HG03039 (cell line): ENCODE data around the gene PRKRIP1.
"Not testable (repeated sequence)": the region's sequence is repeated elsewhere in the genome, so short reads cannot be mapped to it uniquely, and the experiment has no call there.

Experiments
- ATAC-seq: cut with Tn5 transposase; IDR thresholded peaks from one replicate; pipeline ENCODE4 v1.9.1; 2021; ENCODE audit warnings: mild to moderate bottlenecking, moderate library complexity; ENCODE audit not compliant: unreplicated experiment

The PRKRIP1 gene

DNA sequence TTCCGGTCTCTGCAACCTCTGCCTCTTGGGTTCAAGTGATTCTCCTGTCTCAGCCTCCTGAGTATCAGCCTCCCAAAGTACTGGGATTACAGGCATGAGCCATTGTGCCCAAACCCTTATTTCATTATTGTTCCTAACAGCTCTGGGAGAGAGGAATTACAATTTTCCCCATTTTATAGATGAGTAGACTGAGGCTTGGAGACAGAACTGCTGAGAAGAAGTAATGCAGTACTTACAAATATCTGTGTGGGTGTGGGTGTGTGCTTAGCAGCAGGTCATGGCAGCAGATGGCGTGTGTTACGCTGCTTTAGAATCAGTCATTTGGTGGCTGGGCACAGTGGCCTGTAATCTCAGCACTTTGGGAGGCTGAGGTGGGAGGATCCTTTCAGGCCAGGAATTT is 7.4 kb downstream of the PRKRIP1 start:
- ATAC-seq = no peak

DNA sequence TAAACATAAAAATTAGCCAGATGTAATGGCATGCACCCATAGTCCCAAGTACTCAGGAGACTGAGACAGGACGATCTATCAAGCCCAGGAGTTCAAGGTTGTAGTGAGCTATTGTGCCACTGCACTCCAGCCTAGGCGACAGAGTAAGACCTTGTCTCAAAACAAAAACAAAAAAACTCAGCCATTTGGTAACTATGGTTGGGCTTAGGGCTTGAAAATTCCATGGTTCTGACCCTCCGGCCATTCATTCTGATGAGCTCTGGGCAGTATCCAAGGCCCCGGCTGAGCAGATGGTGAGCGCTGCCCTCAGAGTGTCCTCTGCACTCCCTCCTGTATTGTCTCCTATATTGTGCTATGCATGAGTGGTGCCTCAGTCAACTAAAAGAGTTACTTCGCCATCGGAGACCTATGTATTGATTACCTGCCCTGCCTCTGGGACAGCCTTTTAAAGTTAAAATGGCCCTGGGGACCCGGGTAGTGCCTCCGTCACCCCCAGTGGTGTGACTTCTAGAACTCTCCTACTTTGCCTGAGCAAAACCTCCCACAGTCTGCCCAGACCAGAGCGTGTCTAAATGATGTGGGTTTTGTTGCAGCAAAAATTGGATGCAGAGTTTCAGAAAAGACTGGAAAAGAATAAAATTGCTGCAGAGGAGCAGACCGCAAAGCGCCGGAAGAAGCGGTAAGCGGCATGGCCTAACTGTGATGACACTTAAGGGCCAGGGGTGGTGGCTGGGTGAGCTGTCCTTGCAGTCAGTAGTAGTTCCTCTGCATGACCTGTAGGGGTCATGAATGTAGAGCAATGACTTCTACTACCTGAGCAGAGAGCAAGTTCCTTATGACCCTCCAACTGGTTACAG is 8.1 kb downstream of the PRKRIP1 start:
- peak; percentile 70 for ATAC-seq

DNA sequence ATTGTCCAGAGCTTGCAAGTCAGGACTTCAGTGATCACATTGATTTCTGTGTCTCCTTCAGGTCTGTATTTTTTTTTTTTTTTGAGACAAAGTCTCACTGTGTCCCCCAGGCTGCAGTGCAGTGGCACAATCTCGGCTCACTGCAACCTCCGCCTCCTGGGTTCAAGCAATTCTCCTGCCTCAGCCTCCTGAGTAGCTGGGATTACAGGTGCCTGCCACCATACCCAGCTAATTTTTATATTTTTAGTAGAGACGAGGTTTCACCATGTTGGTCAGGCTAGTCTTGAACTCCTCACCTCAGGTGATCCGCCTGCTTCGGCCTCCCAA is 8.7 kb downstream of the PRKRIP1 start:
- not testable (repeated sequence) for ATAC-seq

DNA sequence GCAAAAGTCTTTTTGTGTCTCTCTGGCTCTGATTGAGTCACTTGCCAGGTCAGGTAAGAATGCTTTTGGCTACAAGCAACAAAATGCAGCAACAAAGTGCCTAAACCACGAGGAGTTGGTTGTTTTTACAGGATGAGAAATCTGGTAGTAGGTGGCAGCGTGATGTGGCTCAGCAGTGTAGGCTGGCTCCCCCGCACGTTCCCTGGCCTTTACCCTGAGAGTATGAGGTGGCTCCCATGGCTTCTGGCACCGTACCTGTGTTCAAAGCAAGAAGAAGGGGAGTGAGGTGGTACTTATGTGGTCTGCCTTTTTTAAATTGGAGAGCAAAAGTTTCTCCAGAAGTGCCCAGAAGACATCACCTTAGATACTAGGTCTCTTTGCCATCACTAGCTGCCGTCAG is 11.7 kb downstream of the PRKRIP1 start:
- ATAC-seq = no peak

DNA sequence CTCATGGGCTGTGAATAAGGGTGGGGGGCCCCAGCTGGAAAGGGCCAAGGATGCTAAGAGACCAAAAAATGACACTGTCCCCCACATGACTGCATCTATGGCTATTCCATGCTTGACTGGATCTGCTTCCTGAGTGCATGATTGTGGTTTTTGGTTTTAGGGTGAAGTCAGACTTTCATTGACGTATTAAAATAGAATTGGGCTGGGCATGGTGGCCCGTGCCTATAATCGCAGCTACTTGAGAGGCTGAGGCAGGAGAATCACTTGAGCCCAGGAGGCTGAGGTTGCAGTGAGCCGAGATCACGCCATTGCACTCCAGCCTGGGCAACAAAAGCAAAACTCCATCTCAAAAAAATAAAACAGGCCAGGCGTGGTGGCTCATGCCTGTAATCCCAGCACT is 12.4 kb downstream of the PRKRIP1 start:
- ATAC-seq = peak; percentile 41

DNA sequence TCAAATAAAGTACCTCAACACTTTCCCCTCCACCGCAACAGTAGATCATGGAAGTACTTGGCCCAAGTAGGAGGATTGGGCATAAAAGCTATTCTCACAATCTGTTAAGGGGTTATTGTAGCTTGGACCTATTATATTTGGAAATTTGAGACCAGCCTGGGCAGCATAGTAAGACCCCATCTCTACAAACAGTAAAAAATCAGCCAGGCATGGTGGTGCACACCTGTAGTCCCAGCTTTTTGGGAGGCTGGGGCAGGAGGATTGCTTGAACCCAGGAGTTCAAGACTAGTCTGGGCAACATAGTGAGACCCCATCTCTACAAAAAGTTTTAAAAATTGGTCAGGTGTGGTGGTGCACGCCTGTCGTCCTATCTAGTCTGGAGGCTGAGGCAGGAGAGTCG is 13.2 kb downstream of the PRKRIP1 start:
- ATAC-seq = no peak

DNA sequence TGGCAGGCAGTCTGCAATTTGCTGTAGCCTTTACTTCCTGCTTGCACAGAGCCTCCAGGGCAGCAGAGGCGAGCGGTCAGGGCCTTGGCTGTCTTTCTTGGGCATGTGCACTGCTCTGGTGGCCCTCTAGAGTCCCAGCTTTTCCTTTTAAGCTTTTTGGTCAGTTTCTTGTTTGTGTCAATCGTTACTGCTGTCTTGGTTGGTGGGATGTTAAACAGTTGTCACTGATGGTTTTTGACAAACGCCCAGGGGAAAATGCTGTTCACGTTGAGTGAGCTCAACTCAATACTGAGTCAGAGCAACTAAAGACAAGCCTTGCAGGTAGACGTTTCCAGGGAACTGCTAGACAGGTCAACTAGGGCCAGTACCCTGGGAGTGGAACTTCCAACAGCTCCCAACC is 14.0 kb downstream of the PRKRIP1 start:
- no peak for ATAC-seq

DNA sequence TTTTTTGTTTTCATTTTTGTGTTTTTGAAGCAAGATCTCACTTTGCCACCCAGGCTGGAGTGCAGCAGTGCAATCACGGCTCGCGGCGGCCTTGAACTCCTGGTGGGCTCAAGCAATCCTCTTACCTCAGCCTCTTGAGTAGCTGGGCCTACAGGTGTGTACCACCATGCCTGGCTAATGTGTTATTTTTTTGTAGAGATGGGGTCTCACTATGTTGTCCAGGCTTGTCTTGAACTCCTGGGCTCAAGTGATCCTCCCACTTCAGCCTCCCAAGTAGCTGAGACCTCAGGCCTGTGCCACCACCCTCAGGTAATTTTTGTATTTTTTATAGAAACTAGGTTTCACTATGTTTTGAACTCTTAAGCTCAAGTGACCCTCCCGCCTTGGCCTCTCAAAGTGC is 14.8 kb downstream of the PRKRIP1 start:
- no peak for ATAC-seq

DNA sequence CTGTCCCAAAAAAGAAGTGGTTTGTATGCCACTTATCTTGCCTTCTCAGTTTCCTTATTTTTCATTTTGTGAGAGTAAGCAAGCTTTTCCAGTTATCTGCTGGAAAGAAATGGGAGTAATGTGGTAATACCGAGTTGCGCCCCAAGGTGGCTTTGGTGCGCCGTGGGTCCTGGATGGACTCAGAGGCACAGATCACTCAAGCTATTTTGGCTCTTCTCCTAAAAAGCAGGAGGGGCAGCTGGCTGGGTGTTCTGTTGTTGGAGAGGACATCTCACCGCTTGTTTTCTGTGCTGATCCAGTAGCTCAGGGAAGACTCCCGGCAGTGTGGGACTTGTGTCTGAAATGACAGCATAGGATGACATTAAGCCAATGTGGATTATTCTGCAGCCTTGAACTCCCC is 16.4 kb downstream of the PRKRIP1 start:
- ATAC-seq = no peak

DNA sequence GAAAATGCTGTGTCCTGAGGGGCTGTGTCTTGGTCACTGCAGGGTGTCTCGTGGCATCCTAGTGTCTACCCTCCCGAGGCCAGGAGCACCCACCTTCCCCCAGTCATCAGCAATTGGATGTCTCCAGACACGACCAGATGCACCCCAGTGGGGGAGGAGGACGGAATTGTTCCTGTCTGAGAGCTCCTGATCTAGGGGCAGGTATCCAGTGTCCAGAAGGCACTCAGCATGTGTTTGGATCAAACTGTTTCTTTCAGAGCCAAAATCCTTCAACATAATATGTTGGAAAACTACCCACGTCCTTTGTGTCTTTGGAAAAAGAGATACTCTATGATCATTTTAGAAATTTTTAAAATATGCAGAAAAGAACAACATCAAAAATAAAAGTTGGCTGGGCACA is 16.9 kb downstream of the PRKRIP1 start:
- ATAC-seq = no peak

DNA sequence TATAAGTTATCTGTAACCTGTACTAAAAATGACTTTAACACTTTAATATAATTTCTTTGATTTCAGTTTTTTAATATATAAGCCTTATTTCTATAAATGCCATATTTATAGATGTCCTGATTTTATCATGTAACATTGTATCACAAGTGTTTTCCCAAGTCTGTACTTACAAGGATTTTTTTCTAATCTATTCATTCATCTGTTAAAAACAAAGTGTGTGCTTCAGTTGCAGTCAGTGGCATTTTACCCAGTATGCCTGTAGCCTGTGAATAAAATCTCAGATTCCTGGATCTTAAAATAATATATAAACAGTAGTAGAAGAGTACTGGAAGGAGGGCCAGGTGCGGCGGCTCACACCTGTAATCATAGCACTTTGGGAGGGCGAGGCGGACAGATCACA is 17.4 kb downstream of the PRKRIP1 start:
- ATAC-seq = no peak

DNA sequence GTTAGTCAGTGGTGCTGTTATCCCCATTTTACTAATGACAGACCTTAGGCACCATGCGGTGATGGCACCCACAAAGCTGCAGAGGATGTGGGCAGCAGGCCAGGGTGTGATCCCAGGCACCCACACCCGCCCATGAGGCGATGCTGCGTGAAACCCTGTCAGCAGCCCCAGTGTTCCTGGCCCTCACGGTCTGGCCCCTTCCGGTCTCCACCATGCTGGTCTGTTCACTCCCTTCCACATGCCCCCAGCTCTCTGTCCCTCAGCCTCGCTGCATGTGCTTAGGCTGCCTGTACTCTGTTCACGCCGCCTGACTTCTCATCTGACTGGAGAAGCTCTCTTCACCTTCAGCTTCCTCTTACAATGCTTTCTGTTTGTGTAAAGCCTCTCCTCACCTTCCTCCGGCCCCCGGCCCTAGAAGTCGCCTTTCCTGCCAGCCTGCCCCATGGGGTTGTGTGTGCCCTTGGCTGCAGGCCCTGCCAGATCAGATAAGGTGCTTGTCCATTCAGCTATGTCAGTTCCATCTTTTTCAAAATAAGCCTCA is 19.6 kb downstream of the PRKRIP1 start:
- ATAC-seq = no peak

DNA sequence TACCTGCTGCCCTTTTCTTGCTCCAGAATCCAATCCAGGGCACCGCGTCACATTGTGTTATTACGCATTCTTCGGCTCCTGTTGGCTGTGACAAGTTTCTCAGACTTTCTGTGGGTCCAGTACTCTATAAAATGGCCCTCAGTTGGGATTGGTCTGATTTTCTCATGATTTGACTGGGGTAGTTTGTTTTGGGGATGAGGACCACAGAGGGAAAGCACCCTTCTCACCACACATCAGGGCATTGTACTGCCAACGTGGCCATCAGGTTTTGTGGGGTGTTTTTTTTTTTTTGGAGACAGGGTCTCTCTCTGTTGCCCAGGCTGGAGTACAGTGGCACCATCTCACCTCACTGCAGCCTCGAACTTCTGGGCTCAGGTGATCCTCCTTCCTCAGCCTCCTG is 20.2 kb downstream of the PRKRIP1 start:
- no peak for ATAC-seq

DNA sequence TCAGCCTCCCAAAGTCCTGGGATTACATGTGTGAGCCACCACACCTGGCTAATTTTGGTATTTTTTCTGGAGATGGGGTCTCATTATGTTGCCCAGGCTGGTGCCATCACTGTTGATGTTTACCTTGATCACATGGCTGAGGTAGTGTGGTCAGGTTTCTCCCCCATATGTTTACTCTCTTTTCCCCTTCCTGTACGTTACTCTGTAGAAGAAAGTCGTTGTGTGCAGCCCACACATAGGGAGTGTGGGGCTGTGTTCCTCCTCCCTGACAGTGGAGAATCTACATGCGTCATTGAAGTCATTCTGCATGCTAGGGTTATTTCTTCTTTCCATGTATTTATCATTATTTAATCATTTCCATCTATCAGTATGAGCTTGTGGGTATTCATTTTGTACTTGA is 20.9 kb downstream of the PRKRIP1 start:
- no peak for ATAC-seq

DNA sequence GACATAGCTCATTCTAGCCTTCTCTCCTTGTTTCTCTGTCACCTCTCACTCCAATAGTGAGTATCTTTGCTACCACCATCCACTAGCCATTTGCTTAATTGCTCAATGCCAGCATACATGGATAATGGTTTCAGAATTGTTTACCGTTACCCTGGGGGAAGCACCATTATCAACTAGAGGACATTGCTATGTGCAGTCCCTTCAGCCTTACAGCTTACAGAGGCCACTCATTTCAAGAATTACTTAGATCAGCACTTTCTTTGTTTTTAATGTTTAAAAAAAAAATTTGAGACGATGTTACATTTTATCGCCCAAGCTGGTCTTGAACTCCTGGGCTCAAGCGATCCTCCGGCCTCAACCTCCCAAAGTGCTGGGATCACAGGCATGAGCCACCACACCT is 22.4 kb downstream of the PRKRIP1 start:
- no peak for ATAC-seq

DNA sequence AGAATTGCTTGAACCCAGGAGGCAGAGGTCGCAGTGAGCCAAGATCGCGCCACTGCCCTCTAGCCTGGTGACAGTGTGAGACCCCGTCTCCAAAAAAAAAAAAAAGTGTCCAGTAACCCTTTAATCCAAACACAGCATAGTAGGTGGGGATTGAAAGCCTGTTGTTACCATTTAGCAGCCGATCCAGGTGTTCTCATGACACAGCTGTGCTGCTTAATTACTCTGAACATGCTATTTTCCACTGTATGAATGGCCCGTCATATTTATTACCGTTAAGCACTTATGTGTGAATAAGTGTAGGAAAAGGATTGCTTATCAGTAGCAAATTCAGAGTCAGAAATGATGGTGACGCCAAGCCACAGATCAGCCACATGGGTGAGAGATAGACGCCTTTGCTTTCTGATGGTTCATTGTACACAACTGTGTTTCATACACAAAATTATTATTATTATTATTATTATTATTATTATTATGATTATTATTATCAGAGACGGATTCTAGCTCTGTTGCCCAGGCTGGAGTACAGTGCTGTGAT is 25.6 kb downstream of the PRKRIP1 start:
- no peak for ATAC-seq

DNA sequence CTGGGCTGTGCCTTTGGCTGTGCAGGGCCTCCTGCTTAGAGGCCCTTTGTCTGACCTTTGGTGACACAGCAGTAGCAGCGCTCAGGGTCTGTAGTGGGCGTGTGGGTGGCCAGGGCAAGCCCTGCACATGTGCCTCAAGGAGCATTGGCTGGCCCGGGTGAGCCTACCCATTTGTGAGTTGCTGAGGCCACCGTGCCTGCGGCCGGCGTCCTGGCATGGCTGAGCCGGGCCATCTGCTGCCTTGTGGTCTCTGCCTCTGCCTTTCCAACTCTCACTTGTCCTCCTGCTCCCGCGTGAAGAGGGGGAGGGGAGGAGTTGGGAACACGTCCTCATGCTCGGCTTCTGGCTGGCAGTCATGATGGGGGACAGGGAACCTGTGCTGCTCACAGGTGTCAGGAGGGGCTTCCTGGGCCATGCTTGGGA is 28.0 kb downstream of the PRKRIP1 start:
- ATAC-seq = no peak

DNA sequence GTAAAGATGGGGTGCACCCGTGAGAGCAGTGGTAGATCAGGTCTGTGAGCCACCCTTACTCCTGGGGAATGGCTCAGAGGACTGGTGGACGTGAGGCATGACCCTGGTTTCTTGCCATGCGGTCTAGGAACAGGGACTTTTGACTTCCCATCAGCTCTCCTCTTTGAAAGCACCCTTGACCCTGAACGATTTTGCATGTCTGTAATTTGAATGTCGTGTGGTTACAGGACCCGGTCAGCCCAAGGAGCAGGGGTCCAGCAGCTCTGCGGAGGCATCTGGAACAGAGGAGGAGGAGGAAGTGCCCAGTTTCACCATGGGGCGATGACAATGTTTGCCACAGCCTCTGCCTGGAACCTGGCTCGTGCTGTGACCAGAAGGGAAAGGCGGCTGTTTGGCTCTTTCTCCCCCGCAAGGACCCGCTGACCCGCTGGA is 28.6 kb downstream of the PRKRIP1 start:
- no peak for ATAC-seq

DNA sequence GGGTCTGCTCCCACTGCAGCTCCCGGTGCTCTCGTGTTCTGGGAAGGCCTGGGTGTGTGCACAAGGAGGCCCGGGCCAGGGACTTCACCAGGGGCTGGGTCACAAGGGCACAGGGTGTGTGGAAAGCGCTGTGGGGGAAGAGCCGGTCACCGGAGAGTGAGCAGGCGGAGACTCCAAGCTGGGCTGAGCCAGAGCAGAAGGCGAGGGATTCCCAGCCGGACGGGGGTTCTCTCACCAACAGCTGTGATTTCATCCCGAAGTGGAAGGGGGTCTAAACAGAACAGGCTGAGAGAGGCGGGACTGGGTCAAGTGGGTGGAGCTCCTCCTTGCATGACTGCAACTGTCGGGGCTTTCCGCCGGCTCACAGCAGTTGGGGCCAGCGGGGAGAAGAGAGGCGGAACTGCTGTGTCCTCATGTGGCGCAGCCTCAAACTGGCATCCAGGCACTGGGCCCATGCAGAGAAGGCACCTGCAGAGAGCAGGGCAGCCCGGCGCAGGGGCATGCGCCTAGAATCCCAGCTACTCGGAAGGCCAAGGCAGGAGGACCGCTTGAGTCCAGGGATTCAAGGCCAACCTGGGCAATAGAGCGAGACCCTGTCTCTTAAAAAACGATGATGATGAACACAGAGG is 29.6 kb downstream of the PRKRIP1 start:
- ATAC-seq = peak; percentile 43

DNA sequence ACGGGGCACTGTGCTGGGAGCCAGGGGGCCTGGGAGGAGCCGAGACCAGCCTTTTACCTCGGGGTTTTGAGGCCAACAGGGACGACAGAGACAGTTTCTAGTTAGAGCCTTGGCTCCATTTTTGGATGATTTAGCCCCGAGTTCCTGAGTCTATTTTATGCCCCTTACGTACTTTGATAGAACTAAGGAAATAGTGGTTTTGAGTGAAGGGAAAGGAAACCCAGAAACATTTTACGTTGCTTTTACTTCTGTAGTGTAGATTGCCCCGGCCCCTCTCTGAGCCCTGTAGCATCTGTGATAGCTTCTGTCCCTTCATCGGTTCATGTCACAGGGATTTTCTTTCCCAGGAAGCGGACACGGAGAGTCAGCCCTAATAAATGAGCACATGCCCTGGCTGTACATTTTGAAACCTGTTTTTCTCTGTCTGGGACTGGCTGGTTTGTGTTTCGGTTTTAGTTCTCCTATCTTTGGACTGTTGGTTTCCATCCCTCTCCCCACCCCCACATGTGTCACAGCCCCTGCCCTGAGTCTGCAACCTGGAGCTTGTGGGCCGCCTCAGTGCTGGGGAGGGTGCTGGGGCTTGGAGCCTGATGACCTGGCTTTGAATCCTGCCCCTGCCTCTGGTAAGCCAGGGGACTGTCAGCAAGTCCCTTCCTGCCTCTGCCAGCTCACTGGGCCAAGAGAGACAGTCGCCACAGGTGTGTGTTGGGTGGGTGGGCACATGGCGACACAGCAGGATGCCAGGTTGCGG is 30.3 kb downstream of the PRKRIP1 start:
- ATAC-seq = peak; percentile 50

DNA sequence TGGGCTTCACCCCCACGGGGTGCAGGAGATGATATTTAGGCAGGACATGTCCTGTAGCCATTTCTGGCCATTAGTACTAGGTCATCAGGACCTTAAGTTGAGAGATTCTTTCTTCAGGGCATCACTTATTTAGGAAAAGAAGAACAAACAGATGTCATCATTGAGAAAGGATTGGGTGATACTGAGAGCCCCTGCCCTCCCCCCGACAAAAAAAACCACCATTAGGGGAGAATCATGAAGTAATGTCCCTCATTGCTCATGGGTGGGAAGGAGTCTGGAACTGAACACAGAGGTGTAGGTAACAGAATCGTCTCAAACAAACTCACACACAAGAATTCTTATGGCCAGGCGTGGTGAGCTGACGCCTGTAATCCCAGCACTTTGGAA is 30.8 kb downstream of the PRKRIP1 start:
- no peak for ATAC-seq
